Upper lobe of left lung (tissue), 6 donors: ENCODE data around the gene DARS2. TPM values are rescaled to one million over a fixed set of nuclear protein-coding genes. Genes with fewer than 3 reads are reported as not detected.

ENCODE experiments used
- ATAC-seq, 2 donors: fragments of 200-7000 bp; cut with Tn5 transposase; one replicate each; pipeline ENCODE4 v1.9.1; 2022; ENCODE audit warnings: mild to moderate bottlenecking in 2 of 2, moderate library complexity in 2 of 2; ENCODE audit not compliant: low FRiP score in 2 of 2
- DNase-seq, 2 donors: peaks; one replicate each; pipeline ENCODE4 v3.0.0-alpha.2; 2019 to 2020
- H3K27ac ChIP-seq, 4 donors: fragments of 200-600 bp; sonication (generic); one replicate each; pipeline ENCODE4 v1.5.1; 2016 to 2019
- H3K27me3 ChIP-seq, 4 donors: fragments of 200-600 bp; sonication (generic); one replicate each; pipeline ENCODE4 v1.5.1; 2017 to 2019
- H3K36me3 ChIP-seq, 4 donors: fragments of 200-600 bp; sonication (generic); one replicate each; pipeline ENCODE4 v1.5.1; 2016 to 2019
- H3K4me1 ChIP-seq, 4 donors: fragments of 200-600 bp; sonication (generic); one replicate each; pipeline ENCODE4 v1.5.1; 2018 to 2019
- H3K4me3 ChIP-seq, 4 donors: fragments of 200-600 bp; sonication (generic); one replicate each; pipeline ENCODE4 v1.5.1; 2017 to 2019; ENCODE audit warnings: mild to moderate bottlenecking in 2 of 4, moderate library complexity in 1 of 4
- H3K9me3 ChIP-seq, 4 donors: fragments of 200-600 bp; sonication (generic); one replicate each; pipeline ENCODE4 v1.5.1; 2018 to 2019
- EP300 ChIP-seq, 4 donors: sonication (generic); formaldehyde crosslinking; IDR thresholded peaks; one replicate each; pipeline ENCODE4 v1.5.1; 2017; ENCODE audit warnings: antibody characterized with exemption in 4 of 4, control low read depth in 2 of 4
- POLR2A ChIP-seq, 4 donors: fragments of 450-650 bp; IDR thresholded peaks; one replicate each; pipeline ENCODE4 v1.5.1; 2016 to 2017; ENCODE audit warnings: antibody characterized with exemption in 4 of 4, mild to moderate bottlenecking in 2 of 4
- POLR2AphosphoS5 ChIP-seq, 2 donors: sonication (generic); formaldehyde crosslinking; IDR thresholded peaks; one replicate each; pipeline ENCODE4 v1.5.1; 2017; ENCODE audit warnings: antibody characterized with exemption in 2 of 2
- WGBS, 2 donors: methylation state at CpG; one replicate each; pipeline ENCODE4 v1.1.5; 2017 to 2018; 5-methylcytosine and 5-hydroxymethylcytosine counted together
- total RNA-seq, 6 donors: library from RNA; depleted of rRNA in 4 of 6; stranded (reverse); fragments of >200 nt in 4 of 6; gene quantifications; one replicate each; pipeline versions ENCODE4 v1.1.0 to v1.2.1, GENCODE V29; 2016 to 2021
- TF ChIP-seq, protein P1 (sequence below), 6 experiments: fragments of 450-650 bp in 4 of 6; fragments of 200-600 bp in 2 of 6; sonication (generic) in 2 of 6; IDR thresholded peaks; one replicate each; pipeline ENCODE4 v1.5.1; 2016 to 2019; ENCODE audit warnings: antibody characterized with exemption in 6 of 6
- donor health status: DM: no; HTN: no; CAD: no; lungs with moderate emphysema.
- donor health status: DM: no; HTN: yes; CAD: no; lungs with severe emphysema.

The DARS2 gene, protein sequence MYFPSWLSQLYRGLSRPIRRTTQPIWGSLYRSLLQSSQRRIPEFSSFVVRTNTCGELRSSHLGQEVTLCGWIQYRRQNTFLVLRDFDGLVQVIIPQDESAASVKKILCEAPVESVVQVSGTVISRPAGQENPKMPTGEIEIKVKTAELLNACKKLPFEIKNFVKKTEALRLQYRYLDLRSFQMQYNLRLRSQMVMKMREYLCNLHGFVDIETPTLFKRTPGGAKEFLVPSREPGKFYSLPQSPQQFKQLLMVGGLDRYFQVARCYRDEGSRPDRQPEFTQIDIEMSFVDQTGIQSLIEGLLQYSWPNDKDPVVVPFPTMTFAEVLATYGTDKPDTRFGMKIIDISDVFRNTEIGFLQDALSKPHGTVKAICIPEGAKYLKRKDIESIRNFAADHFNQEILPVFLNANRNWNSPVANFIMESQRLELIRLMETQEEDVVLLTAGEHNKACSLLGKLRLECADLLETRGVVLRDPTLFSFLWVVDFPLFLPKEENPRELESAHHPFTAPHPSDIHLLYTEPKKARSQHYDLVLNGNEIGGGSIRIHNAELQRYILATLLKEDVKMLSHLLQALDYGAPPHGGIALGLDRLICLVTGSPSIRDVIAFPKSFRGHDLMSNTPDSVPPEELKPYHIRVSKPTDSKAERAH
- total RNA-seq, result 10 to 100 TPM in 5 of 6 donors, 1 to 10 TPM in 1; 7.3 to 19.1 (median 12.5) TPM

DNA sequence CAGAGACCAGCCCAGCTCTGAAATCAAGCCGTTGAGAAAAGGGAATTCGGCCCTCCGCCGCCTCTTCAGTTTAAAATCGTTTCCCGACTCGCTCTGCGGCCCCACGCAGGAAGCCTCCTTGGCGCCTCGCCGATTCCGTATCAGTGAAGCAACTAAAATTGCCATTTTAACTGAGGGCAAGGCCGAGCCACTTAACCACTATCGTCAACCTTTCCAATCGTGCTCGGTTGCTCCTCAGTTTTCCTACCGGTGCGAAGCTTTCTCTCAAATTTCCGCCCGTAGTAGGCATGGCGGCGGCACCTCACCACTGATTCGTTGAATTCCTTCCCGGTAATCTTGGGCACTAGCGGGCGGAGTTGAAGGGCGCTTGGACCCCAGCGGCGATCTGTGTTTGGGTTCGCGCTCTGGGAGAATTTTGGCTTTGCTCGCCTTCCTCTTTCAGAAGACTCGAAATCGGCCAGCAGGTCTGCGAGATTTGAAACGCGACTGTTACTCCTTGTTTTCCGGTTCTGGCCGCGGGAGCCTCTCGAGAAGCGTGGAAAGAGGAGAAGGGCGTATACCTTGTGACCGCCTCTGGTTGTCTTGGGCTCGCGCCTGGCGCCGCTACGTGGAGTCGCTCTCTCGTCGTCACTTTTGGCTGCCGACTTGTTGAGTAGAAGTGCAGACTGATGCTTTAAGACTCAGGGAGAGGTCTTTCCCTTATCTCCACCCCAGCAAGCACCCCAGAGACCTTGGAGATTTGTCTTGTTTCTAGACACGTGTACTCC is at the start of gene DARS2, which contains the start of gene CENPL:
DARS2 (plus strand) TSS at position 359 of the 767 bp plus-strand sequence. CDS start 557 bp downstream, outside the sequence.
CENPL (minus strand) TSS at position 569 of the 767 bp plus-strand sequence. CDS start 13,584 bp downstream, outside the sequence.
- TF ChIP-seq EP300 (IDR thresholded peaks at IDR 0.05), result no peak
- TF ChIP-seq, protein P1, sequence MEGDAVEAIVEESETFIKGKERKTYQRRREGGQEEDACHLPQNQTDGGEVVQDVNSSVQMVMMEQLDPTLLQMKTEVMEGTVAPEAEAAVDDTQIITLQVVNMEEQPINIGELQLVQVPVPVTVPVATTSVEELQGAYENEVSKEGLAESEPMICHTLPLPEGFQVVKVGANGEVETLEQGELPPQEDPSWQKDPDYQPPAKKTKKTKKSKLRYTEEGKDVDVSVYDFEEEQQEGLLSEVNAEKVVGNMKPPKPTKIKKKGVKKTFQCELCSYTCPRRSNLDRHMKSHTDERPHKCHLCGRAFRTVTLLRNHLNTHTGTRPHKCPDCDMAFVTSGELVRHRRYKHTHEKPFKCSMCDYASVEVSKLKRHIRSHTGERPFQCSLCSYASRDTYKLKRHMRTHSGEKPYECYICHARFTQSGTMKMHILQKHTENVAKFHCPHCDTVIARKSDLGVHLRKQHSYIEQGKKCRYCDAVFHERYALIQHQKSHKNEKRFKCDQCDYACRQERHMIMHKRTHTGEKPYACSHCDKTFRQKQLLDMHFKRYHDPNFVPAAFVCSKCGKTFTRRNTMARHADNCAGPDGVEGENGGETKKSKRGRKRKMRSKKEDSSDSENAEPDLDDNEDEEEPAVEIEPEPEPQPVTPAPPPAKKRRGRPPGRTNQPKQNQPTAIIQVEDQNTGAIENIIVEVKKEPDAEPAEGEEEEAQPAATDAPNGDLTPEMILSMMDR (IDR thresholded peaks at IDR 0.05), result peak in 1 of 6 experiments; percentile 7
- peak; percentile 80 to 84 for TF ChIP-seq POLR2AphosphoS5 (IDR thresholded peaks at IDR 0.05)
- TF ChIP-seq POLR2A (IDR thresholded peaks at IDR 0.05), result peak in 3 of 4 donors; percentile 46 to 68 (median 53)
- 0 to 1% methylated on average over 20 to 55 of the region's 55 CpGs for WGBS, 2 donors

DNA sequence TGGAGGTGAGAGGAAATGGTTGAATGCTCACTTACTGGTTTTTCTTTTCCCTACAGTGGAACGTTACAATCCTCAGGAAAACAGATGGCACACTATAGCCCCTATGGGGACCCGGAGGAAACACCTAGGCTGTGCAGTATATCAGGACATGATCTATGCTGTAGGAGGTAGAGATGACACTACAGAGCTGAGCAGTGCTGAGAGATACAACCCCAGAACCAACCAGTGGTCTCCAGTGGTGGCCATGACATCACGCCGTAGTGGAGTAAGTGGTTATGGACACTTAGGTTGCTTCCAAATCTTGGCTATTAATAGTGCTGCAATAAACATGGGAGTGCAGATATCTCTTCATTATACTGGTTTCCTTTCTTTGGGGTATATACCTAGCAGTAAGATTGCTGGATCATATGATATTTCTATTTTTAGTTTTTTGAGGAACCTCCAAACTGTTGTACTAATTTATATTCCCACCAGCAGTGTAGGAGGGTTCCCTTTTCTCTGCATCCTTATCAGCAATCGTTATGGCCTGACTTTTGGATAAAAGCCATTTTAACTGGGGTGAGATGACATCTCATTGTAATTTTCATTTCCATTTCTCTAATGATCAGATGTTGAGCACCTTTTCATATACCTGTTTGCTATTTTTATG is 48.8 kb upstream of the DARS2 start:
- H3K27me3 ChIP-seq, result no peaks in the 10 kb centered on the region
- H3K27ac ChIP-seq, result no peak overlapping the region
- no peak overlapping the region for H3K4me3 ChIP-seq
- no peaks in the 10 kb centered on the region for H3K4me1 ChIP-seq
- DNase-seq (no peak), ATAC-seq (peak in 1 of 2 donors; percentile 70)
- peaks cover 8 to 71% (median 28%) of the 10 kb centered on the region in 4 donors for H3K36me3 ChIP-seq
- 89 to 92% methylated on average over 5 of the region's 5 CpGs for WGBS, 2 donors
- TF ChIP-seq EP300 (IDR thresholded peaks at IDR 0.05), result no peak
- no peak for TF ChIP-seq POLR2A (IDR thresholded peaks at IDR 0.05)
- TF ChIP-seq, protein P1 (IDR thresholded peaks at IDR 0.05), result no peak
- TF ChIP-seq POLR2AphosphoS5 (IDR thresholded peaks at IDR 0.05), result no peak
- no peaks in the 10 kb centered on the region for H3K9me3 ChIP-seq

More for the DNA sequence above, at the start of gene DARS2, which contains the start of gene CENPL:
- DNase-seq (peak; percentile 94 to 96), ATAC-seq (peak; percentile 99 to 100)
- no peaks in the 10 kb centered on the region for H3K27me3 ChIP-seq
- H3K4me3 ChIP-seq, result peak within 1 kb of the TSS; percentile 60 to 70 (median 66)
- H3K27ac ChIP-seq, result peak within 1 kb of the TSS; percentile 91 to 94 (median 93)
- no peaks in the 10 kb centered on the region for H3K36me3 ChIP-seq
- H3K4me1 ChIP-seq, result peaks cover 13 to 29% (median 16%) of the 10 kb centered on the region in 4 donors
- no peaks in the 10 kb centered on the region for H3K9me3 ChIP-seq

DNA sequence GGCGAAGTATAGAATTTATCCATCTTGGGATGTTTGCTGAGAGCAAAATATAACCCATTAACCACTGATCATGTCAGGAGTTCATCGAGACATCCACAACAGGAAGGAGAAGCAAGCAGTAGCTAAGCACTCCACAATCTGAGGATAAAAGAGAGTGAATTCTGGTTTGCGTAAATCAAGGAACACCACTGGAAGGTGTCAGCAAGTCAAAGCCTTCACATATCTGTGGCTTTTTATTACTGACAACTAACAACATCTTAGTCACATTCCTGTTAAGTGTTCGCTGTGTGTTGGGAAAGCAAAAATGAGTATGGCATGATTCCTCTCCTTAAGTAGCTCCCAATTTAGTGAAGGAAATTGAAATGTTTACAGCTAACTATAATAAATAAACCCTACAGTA is 44.5 kb upstream of the DARS2 start:
- Histone ChIP-seq H3K9me3 (no peaks in the 10 kb centered on the region), H3K27me3 (no peaks in the 10 kb centered on the region), H3K27ac (no peak overlapping the region), H3K36me3 (peaks cover 41 to 95% (median 49%) of the 10 kb centered on the region in 4 donors), H3K4me3 (no peak overlapping the region), H3K4me1 (no peaks in the 10 kb centered on the region)
- WGBS, 2 donors, result 96 to 100% methylated on average over 4 of the region's 4 CpGs
- ATAC-seq, result no peak
- DNase-seq, result no peak
- TF ChIP-seq, protein P1 (IDR thresholded peaks at IDR 0.05), result no peak
- TF ChIP-seq POLR2A (IDR thresholded peaks at IDR 0.05) (no peak), POLR2AphosphoS5 (IDR thresholded peaks at IDR 0.05) (no peak), EP300 (IDR thresholded peaks at IDR 0.05) (no peak)

DNA sequence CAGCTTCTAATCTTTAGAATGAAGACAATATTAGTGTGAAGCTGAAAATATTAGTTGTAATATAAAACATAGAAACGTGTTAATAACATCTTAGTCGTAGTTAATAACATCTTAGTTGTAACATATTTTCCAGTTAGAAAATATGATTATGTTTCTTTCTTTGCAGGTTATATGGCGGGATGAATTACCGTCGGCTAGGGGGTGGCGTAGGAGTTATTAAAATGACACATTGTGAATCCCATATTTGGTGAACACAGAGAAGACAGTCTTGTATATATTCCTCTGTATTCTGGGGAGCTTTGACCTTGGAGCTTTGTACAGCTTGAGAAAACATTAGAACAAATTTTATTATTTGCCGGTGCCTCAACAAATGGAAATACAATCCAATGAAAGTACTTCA is 39.5 kb upstream of the DARS2 start:
- WGBS, 2 donors, result 95 to 97% methylated on average over 7 of the region's 7 CpGs
- H3K9me3 ChIP-seq, result no peaks in the 10 kb centered on the region
- no peaks in the 10 kb centered on the region for H3K4me1 ChIP-seq
- H3K36me3 ChIP-seq, result peaks cover 30 to 71% (median 45%) of the 10 kb centered on the region in 4 donors
- no peaks in the 10 kb centered on the region for H3K27me3 ChIP-seq
- H3K4me3 ChIP-seq, result no peak overlapping the region
- ATAC-seq (no peak), DNase-seq (no peak)
- H3K27ac ChIP-seq, result no peak overlapping the region
- TF ChIP-seq POLR2AphosphoS5 (IDR thresholded peaks at IDR 0.05), result no peak
- no peak for TF ChIP-seq POLR2A (IDR thresholded peaks at IDR 0.05)
- TF ChIP-seq, protein P1 (IDR thresholded peaks at IDR 0.05), result no peak
- TF ChIP-seq EP300 (IDR thresholded peaks at IDR 0.05), result no peak
